ENCODE measurements around the gene TRAPPC10.

The TRAPPC10 gene

DNA sequence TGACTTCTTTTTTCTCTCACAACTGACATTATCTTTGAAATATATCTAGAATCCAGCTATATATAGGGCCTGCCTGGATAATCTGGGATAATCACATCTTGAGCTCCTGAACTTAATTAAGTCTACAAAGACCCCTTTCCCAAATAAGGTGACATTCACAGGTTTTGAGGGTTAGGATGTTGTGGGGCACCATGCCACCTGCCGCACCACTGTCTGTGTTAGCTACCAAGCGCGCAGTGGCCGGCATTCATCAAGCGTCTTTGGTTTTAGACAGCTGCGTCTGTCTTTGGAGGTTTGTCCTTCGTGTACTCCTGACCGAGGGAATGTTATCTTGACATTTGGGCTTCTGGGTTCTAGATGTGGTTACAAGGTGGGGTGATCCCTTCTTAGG is 7.5 kb downstream of the TRAPPC10 start:
- Histone ChIP-seq H3K27me3 (replicated peaks; ENCODE audit: control insufficient read depth, insufficient read depth, low read length) (no peaks in the 10 kb centered on the region), H3K4me3 (replicated peaks; ENCODE audit: low read depth, low read length) (no peak overlapping the region), H3K36me3 (ENCODE audit: control insufficient read depth, insufficient read depth, low read length) (peaks cover 1% of the 10 kb centered on the region; the same call in 1 of the 2 replicates)
- no peak for DNase-seq (ENCODE audit: extremely low read depth, insufficient read length)
- TF ChIP-seq, protein P1, sequence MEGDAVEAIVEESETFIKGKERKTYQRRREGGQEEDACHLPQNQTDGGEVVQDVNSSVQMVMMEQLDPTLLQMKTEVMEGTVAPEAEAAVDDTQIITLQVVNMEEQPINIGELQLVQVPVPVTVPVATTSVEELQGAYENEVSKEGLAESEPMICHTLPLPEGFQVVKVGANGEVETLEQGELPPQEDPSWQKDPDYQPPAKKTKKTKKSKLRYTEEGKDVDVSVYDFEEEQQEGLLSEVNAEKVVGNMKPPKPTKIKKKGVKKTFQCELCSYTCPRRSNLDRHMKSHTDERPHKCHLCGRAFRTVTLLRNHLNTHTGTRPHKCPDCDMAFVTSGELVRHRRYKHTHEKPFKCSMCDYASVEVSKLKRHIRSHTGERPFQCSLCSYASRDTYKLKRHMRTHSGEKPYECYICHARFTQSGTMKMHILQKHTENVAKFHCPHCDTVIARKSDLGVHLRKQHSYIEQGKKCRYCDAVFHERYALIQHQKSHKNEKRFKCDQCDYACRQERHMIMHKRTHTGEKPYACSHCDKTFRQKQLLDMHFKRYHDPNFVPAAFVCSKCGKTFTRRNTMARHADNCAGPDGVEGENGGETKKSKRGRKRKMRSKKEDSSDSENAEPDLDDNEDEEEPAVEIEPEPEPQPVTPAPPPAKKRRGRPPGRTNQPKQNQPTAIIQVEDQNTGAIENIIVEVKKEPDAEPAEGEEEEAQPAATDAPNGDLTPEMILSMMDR (IDR thresholded peaks at IDR 0.05; ENCODE audit: insufficient read depth, low read length, poor library complexity, severe bottlenecking) = no peak

DNA sequence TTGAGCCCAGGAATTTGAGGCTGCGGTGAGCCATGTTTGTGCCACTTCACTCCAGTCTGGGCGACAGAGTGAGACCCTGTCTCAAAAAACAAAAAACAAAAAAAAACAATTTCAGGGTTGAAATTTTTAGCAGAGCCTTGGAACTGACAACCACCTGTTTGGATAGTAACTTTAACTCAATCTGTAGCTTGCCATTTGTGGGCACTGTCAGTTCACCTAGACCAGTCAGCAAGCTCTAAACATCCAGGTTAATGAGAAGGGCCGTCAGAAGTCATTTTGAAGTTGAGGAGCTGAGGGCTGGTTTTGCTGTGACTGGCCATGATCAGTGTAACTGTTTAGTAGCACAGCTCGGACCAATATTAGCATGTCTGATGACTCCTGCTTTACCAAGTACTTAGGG is 8.4 kb downstream of the TRAPPC10 start:
- DNase-seq (ENCODE audit: extremely low read depth, insufficient read length) = no peak
- no peak overlapping the region for H3K4me3 ChIP-seq (replicated peaks; ENCODE audit: low read depth, low read length)
- no peaks in the 10 kb centered on the region for H3K27me3 ChIP-seq (replicated peaks; ENCODE audit: control insufficient read depth, insufficient read depth, low read length)
- peaks cover 1% of the 10 kb centered on the region; the same call in 1 of the 2 replicates for H3K36me3 ChIP-seq (ENCODE audit: control insufficient read depth, insufficient read depth, low read length)
- TF ChIP-seq, protein P1 (IDR thresholded peaks at IDR 0.05; ENCODE audit: insufficient read depth, low read length, poor library complexity, severe bottlenecking) = no peak

DNA sequence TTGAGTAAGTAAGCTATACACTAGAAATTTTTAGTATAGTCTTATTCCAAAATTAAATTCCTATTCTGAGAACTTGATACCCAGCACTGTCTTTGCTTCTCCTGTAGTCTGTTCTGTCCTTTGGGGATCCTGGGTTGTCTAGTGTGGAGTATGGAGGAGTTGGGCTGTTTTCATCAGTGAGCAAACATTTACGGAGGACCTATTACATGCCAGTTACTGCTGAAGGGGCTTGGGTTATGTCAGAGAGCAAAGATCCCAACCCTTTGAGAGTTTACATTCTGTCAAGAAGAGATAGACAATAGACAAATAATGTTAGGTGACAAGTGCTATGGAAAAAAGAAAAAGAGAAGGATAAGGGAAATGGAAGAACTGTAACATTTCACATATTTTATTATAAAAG is 9.0 kb downstream of the TRAPPC10 start:
- TF ChIP-seq, protein P1 (IDR thresholded peaks at IDR 0.05; ENCODE audit: insufficient read depth, low read length, poor library complexity, severe bottlenecking) = no peak
- Histone ChIP-seq H3K27me3 (replicated peaks; ENCODE audit: control insufficient read depth, insufficient read depth, low read length) (no peaks in the 10 kb centered on the region), H3K36me3 (ENCODE audit: control insufficient read depth, insufficient read depth, low read length) (peaks cover 1% of the 10 kb centered on the region; the same call in 1 of the 2 replicates), H3K4me3 (replicated peaks; ENCODE audit: low read depth, low read length) (no peak overlapping the region)
- DNase-seq (ENCODE audit: extremely low read depth, insufficient read length) = no peak

- no peaks in the 10 kb centered on the region for H3K27me3 ChIP-seq (replicated peaks; ENCODE audit: control insufficient read depth, insufficient read depth, low read length)
- no peak overlapping the region for H3K4me3 ChIP-seq (replicated peaks; ENCODE audit: low read depth, low read length)
- TF ChIP-seq, protein P1 (IDR thresholded peaks at IDR 0.05; ENCODE audit: insufficient read depth, low read length, poor library complexity, severe bottlenecking) = no peak
- H3K36me3 ChIP-seq (ENCODE audit: control insufficient read depth, insufficient read depth, low read length) = peaks cover 1% of the 10 kb centered on the region
- no peak for DNase-seq (ENCODE audit: extremely low read depth, insufficient read length)
Measured at GRCh38 chr21:44024257-44024656, 12.1 kb downstream of the TRAPPC10 start.

DNA sequence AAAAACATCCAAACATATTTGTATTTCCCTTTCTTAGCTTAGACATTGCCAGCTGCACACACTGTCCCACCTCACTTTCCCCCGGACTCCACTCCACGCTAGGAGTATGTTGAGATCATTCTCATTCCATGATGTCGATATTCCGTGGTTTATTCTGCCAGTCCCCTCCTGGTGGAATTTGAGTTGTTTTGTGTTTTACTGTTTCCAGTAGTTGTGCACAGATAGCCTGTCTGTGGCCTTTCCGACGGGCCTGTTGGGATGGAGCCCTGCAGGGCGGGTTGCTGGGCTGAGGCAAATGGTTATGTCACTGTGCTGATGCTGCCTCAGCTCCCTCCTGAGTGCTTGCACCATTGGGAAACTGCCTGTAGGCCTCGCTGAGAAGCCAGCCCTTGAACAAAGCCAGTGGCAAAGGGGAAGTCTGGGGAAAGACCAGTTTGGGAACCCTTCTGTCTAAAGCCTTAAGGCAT is 12.8 kb downstream of the TRAPPC10 start:
- no peak for DNase-seq (ENCODE audit: extremely low read depth, insufficient read length)
- Histone ChIP-seq H3K36me3 (ENCODE audit: control insufficient read depth, insufficient read depth, low read length) (peaks cover 3% of the 10 kb centered on the region), H3K27me3 (replicated peaks; ENCODE audit: control insufficient read depth, insufficient read depth, low read length) (no peaks in the 10 kb centered on the region), H3K4me3 (replicated peaks; ENCODE audit: low read depth, low read length) (no peak overlapping the region)
- TF ChIP-seq, protein P1 (IDR thresholded peaks at IDR 0.05; ENCODE audit: insufficient read depth, low read length, poor library complexity, severe bottlenecking) = no peak
